Upper lobe of left lung (tissue), 6 donors: Measurements from ENCODE around the gene IL10RB. TPM values are rescaled to one million over a fixed set of nuclear protein-coding genes. Genes with fewer than 3 reads are reported as not detected.

Source experiments
- ATAC-seq, 2 donors: fragments of 200-7000 bp; cut with Tn5 transposase; one replicate each; pipeline ENCODE4 v1.9.1; 2022; ENCODE audit warnings: mild to moderate bottlenecking in 2 of 2, moderate library complexity in 2 of 2; ENCODE audit not compliant: low FRiP score in 2 of 2
- DNase-seq, 2 donors: peaks; one replicate each; pipeline ENCODE4 v3.0.0-alpha.2; 2019 to 2020
- H3K27ac ChIP-seq, 4 donors: fragments of 200-600 bp; sonication (generic); one replicate each; pipeline ENCODE4 v1.5.1; 2016 to 2019
- H3K27me3 ChIP-seq, 4 donors: fragments of 200-600 bp; sonication (generic); one replicate each; pipeline ENCODE4 v1.5.1; 2017 to 2019
- H3K36me3 ChIP-seq, 4 donors: fragments of 200-600 bp; sonication (generic); one replicate each; pipeline ENCODE4 v1.5.1; 2016 to 2019
- H3K4me1 ChIP-seq, 4 donors: fragments of 200-600 bp; sonication (generic); one replicate each; pipeline ENCODE4 v1.5.1; 2018 to 2019
- H3K4me3 ChIP-seq, 4 donors: fragments of 200-600 bp; sonication (generic); one replicate each; pipeline ENCODE4 v1.5.1; 2017 to 2019; ENCODE audit warnings: mild to moderate bottlenecking in 2 of 4, moderate library complexity in 1 of 4
- H3K9me3 ChIP-seq, 4 donors: fragments of 200-600 bp; sonication (generic); one replicate each; pipeline ENCODE4 v1.5.1; 2018 to 2019
- CTCF ChIP-seq, 6 experiments: fragments of 450-650 bp in 4 of 6; fragments of 200-600 bp in 2 of 6; sonication (generic) in 2 of 6; IDR thresholded peaks; one replicate each; pipeline ENCODE4 v1.5.1; 2016 to 2019; ENCODE audit warnings: antibody characterized with exemption in 6 of 6
- EP300 ChIP-seq, 4 donors: sonication (generic); formaldehyde crosslinking; IDR thresholded peaks; one replicate each; pipeline ENCODE4 v1.5.1; 2017; ENCODE audit warnings: antibody characterized with exemption in 4 of 4, control low read depth in 2 of 4
- POLR2A ChIP-seq, 4 donors: fragments of 450-650 bp; IDR thresholded peaks; one replicate each; pipeline ENCODE4 v1.5.1; 2016 to 2017; ENCODE audit warnings: antibody characterized with exemption in 4 of 4, mild to moderate bottlenecking in 2 of 4
- POLR2AphosphoS5 ChIP-seq, 2 donors: sonication (generic); formaldehyde crosslinking; IDR thresholded peaks; one replicate each; pipeline ENCODE4 v1.5.1; 2017; ENCODE audit warnings: antibody characterized with exemption in 2 of 2
- WGBS, 2 donors: methylation state at CpG; one replicate each; pipeline ENCODE4 v1.1.5; 2017 to 2018; 5-methylcytosine and 5-hydroxymethylcytosine counted together
- total RNA-seq, 6 donors: library from RNA; depleted of rRNA in 4 of 6; stranded (reverse); fragments of >200 nt in 4 of 6; gene quantifications; one replicate each; pipeline versions ENCODE4 v1.1.0 to v1.2.1, GENCODE V29; 2016 to 2021
- donor health status: DM: no; HTN: no; CAD: no; lungs with moderate emphysema.
- donor health status: DM: no; HTN: yes; CAD: no; lungs with severe emphysema.

The IL10RB gene
- total RNA-seq, 6 donors from 2014 or later, result 11.5 to 49.2 (median 41.0) TPM

DNA sequence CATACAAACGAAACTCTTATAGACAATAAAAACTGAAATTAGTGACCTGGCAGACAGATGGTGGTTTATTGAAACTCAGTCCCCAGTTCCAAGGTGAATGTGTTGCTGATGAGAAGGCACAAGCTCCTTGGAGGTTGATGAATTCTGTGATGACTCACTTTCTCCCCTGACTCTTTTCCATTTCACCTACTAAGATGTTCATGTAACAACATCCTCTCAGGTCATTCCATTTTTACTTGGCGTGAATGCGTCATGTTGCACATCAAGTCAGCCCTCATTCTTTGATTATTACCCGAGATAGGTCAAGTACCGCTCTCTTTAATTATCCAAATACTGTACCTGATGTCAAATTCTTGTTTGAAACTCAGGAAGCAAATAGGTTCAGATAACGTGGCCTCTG, 10.1 kb upstream of the IL10RB start:
- Histone ChIP-seq H3K4me3 (no peak overlapping the region), H3K27ac (no peak overlapping the region), H3K4me1 (no peaks in the 10 kb centered on the region), H3K9me3 (no peaks in the 10 kb centered on the region), H3K27me3 (no peaks in the 10 kb centered on the region), H3K36me3 (peaks cover 7 to 89% (median 47%) of the 10 kb centered on the region in 4 donors)
- TF ChIP-seq CTCF (IDR thresholded peaks at IDR 0.05), result no peak
- no peak for TF ChIP-seq POLR2A (IDR thresholded peaks at IDR 0.05)
- TF ChIP-seq EP300 (IDR thresholded peaks at IDR 0.05), result no peak
- TF ChIP-seq POLR2AphosphoS5 (IDR thresholded peaks at IDR 0.05), result no peak
- DNase-seq (no peak), ATAC-seq (no peak)
- 84 to 85% methylated on average over 6 of the region's 6 CpGs for WGBS, 2 donors

DNA sequence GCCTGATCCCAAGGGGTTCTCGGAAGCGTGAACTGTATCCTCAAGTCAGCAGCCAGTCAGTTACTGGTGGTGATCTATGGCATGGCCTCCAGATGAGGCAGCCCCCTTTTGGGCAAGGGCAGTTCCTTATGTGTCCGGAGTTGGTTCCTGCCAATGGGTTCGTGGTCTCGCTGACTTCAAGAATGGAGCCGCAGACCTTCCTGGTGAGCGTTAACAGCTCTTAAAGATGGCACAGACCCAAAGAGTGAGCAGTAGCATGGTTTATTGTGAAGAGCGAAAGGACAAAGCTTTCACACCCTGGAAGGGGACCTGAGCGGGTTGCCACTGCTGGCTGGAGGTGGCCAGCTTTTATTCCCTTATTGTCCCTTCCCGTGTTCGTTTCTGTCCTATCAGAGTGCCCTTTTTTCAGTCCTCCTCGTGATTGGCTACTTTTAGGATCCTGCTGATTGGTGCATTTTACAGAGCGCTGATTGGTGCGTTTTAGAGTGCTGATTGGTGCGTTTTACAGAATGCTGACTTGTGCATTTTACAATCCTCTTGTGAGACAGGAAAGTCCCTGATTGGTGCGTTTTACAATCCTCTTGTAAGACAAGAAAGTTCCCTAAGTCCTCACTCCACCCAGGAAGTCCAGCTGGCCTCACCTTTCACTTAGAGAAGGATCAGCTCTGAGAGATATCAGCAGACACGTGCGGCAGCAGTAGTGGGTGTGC, 8.9 kb upstream of the IL10RB start:
- no peak for DNase-seq
- TF ChIP-seq POLR2AphosphoS5 (IDR thresholded peaks at IDR 0.05) (no peak), POLR2A (IDR thresholded peaks at IDR 0.05) (no peak), CTCF (IDR thresholded peaks at IDR 0.05) (no peak), EP300 (IDR thresholded peaks at IDR 0.05) (no peak)
- ATAC-seq, result no peak
- H3K27ac ChIP-seq, result no peak overlapping the region
- WGBS, 2 donors, result 91% methylated on average over 16 to 18 of the region's 18 CpGs
- H3K36me3 ChIP-seq, result peaks cover 7 to 81% (median 36%) of the 10 kb centered on the region in 4 donors
- no peaks in the 10 kb centered on the region for H3K9me3 ChIP-seq
- no peak overlapping the region for H3K4me3 ChIP-seq
- H3K27me3 ChIP-seq, result no peaks in the 10 kb centered on the region
- peaks cover 0 to 4% (median 0%) of the 10 kb centered on the region in 4 donors for H3K4me1 ChIP-seq

DNA sequence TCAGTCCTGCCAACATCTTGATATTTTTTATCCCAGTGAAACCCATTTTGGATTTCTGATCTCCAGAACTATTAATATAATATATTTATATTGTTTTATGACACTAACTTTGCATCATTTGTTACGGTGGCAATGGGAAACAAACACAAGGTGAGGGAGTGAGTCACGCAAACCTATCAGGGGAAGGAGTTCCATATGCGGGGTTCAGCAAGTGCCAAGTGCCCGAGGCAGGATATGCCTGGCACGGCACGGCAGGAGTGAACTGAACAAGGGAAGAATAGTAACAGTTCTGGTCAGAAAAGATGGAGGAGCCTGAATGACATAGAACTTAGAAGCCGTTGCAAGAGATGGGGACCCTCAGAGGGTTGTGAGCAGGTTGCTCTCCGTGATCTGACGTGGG, 7.7 kb upstream of the IL10RB start:
- no peak for DNase-seq
- Histone ChIP-seq H3K4me1 (peaks cover 0 to 4% (median 0%) of the 10 kb centered on the region in 4 donors), H3K27ac (no peak overlapping the region), H3K9me3 (no peaks in the 10 kb centered on the region), H3K36me3 (peaks cover 10 to 80% (median 35%) of the 10 kb centered on the region in 4 donors), H3K4me3 (no peak overlapping the region), H3K27me3 (no peaks in the 10 kb centered on the region)
- no peak for ATAC-seq
- TF ChIP-seq POLR2A (IDR thresholded peaks at IDR 0.05) (no peak), EP300 (IDR thresholded peaks at IDR 0.05) (no peak), CTCF (IDR thresholded peaks at IDR 0.05) (no peak), POLR2AphosphoS5 (IDR thresholded peaks at IDR 0.05) (no peak)
- WGBS, 2 donors, result 95 to 96% methylated on average over 9 of the region's 9 CpGs

GRCh38 chr21:33259428-33259827, 6.7 kb upstream of the IL10RB start:
- 81 to 83% methylated on average over 2 of the region's 2 CpGs for WGBS, 2 donors
- ATAC-seq, result no peak
- H3K36me3 ChIP-seq, result peaks cover 10 to 78% (median 26%) of the 10 kb centered on the region in 4 donors
- H3K27ac ChIP-seq, result no peak overlapping the region
- H3K9me3 ChIP-seq, result no peaks in the 10 kb centered on the region
- H3K4me3 ChIP-seq, result no peak overlapping the region
- H3K27me3 ChIP-seq, result no peaks in the 10 kb centered on the region
- DNase-seq, result no peak
- TF ChIP-seq POLR2A (IDR thresholded peaks at IDR 0.05) (no peak), EP300 (IDR thresholded peaks at IDR 0.05) (no peak), POLR2AphosphoS5 (IDR thresholded peaks at IDR 0.05) (no peak), CTCF (IDR thresholded peaks at IDR 0.05) (no peak)
- peaks cover 0 to 4% (median 0%) of the 10 kb centered on the region in 4 donors for H3K4me1 ChIP-seq

DNA sequence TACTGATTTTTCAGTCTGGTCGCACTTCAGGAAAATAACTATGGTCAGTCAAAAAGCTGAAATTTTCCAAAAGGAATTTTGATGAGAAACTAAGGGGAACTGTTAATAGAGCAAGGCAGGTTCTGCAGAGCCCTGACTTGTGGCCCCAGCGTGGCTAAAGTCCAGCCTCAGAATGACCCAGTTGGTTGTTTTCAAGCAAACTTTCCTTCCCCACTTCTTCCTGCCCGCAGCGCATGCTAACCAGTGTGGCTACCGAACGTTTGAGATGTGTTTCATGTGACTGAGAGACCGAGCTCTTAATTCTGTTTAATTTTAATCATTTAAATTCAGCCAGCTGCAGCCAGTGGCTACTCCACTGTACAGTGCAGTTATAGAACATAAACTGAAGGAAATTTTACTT, 6.2 kb upstream of the IL10RB start:
- peaks cover 7 to 72% (median 24%) of the 10 kb centered on the region in 4 donors for H3K36me3 ChIP-seq
- TF ChIP-seq CTCF (IDR thresholded peaks at IDR 0.05) (no peak), POLR2AphosphoS5 (IDR thresholded peaks at IDR 0.05) (no peak), EP300 (IDR thresholded peaks at IDR 0.05) (no peak), POLR2A (IDR thresholded peaks at IDR 0.05) (no peak)
- no peak overlapping the region for H3K27ac ChIP-seq
- H3K27me3 ChIP-seq, result no peaks in the 10 kb centered on the region
- H3K9me3 ChIP-seq, result no peaks in the 10 kb centered on the region
- H3K4me1 ChIP-seq, result peaks cover 0 to 4% (median 0%) of the 10 kb centered on the region in 4 donors
- H3K4me3 ChIP-seq, result no peak overlapping the region
- DNase-seq, result peak in 1 of 2 donors; percentile 32
- ATAC-seq, result no peak
- WGBS, 2 donors, result 61 to 71% methylated on average over 7 of the region's 7 CpGs
